Measurements from ENCODE around the gene PIK3R2.
"Not testable (repeated sequence)": the region's sequence is repeated elsewhere in the genome, so short reads cannot be mapped to it uniquely, and the experiment has no call there.

PIK3R2 gene

DNA sequence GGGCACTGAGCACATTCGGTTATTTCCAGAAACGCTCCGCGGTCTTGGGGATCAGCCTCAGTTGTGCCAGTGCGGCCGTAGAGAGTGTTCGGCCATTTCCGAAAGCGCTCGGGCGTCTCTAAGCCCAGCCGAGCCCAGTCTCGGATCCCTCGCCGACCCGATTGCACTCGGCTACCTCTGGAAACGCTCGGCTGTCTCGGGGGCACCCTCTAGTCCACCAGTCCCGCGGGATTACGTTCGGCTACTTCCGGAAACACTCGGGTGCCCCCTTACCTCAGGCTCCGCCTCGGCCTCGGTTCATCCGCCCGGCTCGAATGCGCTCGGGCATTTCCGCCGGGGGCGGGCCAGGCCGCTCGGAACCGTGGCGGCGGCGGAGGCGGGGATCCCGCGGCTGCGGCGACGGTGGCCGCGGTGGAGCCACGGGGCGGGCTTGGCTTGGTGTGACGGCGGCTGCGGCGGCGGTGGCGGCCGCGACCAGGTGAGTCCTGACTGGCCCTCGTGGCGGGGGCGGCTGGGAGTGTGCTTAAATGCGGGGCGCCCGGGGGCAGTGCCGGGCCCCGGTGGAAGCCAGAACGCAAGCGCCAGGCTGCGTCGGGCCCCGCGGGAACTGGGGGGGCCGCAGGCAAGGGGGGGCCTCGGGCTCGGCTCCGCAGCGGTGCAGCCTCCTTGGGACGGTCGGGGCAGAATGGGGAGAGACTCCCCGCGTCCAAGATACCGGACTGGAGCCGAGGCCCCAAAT, at the start of gene PIK3R2:
Gene PIK3R2 (plus strand): TSS at position 347 of the 739 bp plus-strand sequence. CDS start 2,717 bp downstream, outside the sequence.
- intact Hi-C loops (cut with DNase I) = loop anchor here (5.0 kb wide), 2 partner anchors 36 to 146 kb away; partner anchors contain the start of gene ARRDC2
- DNase-seq = peak; percentile 95 to 100 (median 99)

DNA sequence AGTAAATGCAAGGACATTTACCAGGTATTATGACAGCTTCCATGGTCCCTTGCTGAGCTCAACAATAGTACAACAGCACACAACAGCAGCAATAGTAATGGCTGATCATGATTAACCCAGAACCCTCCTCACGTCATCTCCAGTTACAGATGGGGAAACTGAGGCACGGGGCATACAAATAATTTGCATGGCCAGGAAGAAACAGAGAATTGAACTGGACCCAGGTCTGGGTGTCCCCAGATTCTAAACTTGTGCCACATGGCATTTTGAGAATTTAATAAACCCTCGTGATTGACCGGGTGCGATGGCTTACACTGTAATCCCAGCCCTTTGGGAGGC, 48.2 kb upstream of the PIK3R2 start:
- intact Hi-C loops (cut with DNase I) = no loop called here
- DNase-seq = no peak

DNA sequence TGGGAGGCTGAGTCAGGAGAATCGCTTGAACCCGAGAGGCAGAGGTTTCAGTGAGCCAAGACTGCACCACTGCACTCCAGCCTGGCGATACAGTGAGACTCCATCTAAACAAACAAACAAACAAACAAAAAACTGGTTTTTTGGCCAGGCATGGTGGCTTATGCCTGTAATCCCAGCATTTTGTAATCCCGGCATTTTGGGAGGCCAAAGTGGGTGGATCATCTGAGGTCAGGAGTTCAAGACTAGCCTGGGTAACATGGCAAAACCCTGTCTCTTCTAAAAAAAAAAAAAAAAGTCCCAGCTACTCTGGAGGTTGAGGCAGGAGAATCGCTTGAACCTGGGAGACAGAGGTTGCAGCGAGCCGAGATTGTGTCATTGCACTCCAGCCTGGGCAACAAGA, 47.7 kb upstream of the PIK3R2 start:
- intact Hi-C loops (cut with DNase I); DNase-seq: not testable (repeated sequence)

DNA sequence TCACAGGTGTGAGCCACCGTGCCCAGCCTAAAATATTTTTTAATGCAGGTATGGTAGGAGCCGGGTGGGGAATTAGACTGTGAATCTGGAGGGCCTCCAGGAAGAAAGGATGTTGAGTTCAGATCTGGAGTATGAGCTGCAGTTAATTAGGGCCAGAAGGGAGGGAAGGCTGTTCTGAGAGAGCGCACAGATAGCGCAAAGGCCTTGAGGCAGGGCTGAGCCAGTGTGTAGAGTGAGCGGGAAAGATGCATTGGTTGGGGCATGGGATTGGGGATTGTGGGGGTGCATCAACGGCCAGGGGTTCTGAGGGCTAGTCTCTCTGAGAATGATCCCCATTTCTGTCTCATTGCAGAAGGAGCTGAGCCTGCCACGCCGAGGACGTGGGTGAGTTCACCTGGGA, 45.7 kb upstream of the PIK3R2 start:
- no peak for DNase-seq
- intact Hi-C loops (cut with DNase I) = no loop called here

DNA sequence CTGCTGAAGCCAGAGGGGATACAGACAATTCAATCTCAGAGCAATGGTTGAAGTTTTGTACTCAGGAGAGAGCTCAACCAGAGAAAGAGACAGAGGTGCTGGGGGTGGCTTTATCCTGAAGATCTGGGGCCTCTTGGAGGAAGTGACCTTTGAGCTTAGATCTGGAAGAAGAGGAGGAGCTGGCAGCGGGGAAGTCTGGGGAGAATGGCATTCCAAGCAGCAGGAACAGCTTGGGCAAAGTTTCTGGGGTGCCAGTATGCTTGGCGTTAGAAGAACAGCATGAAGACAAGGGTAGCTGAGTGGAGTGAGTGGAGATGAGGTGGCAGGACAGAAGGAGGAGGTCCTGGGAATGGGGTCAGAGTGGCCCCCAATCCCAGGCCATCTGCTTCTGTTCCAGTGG, 44.1 kb upstream of the PIK3R2 start:
- no peak for DNase-seq

DNA sequence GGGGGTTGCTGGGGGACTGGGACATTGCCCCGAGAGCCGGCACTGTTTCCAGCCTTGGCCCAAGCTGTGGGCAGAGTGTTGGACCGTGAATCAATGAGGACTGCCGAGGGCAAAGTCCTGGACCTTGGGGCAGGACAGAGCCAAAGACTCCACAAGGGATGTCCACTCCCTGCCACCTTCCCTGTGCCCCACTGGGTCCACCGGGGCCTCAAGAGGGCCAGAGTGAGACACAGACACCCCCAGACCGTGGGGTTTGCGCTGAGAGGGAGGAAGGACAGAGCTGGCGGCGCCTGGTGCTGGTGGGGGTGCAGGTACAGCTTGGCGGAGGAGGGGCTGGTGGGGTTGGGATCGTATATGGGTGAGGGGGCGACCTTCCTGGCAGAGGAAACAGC, 43.6 kb upstream of the PIK3R2 start:
- DNase-seq = no peak
- intact Hi-C loops (cut with DNase I) = no loop called here

More for the DNA sequence above, 44.1 kb upstream of the PIK3R2 start:
- intact Hi-C loops (cut with DNase I) = no loop called here

DNA sequence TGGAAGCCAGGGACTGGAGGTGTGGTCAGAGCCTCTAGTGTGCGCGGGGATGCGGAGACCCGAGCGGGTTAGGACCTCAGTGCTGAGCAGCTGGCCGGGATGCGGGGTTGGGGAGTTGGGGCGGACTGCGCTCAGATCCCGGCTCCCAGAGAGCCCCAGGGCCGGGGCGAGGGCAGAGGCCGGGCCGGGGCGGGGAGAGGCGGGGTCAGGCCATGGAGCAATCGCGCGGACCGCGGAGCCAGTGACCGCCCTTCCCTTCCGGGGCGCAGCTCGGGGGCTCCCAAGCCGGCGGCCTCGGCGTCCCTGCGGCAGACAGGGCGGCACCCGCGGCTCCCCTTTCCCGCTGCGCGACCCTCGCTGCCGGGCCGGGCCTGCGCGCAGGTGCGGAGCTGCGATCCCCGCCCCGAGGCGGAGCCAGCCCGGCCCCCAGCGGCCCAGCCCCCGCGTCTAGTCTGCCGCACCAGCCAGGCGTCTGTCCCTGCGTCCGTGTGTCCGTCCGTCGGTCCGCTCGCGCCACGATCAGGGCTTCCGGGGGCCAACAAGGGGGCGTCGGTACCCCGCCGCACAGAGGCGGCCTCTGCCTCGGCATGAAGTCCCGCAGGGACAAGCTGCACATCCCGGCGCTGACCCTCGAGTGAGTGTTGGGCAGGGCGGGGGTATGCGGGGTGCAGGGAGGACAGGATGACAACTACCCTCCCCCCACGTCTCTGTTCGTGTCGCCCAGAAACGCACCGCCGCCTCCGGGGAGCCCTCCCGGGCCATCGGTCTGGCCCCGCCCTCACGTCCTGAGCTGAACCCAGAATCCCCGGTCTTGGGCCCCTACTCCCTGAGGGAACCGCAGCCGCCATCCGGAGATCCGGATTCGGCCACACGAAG, 43.0 kb upstream of the PIK3R2 start:
- peak in 37 of 42 donors; percentile 46 to 82 (median 63) for DNase-seq
- intact Hi-C loops (cut with DNase I) = no loop called here

DNA sequence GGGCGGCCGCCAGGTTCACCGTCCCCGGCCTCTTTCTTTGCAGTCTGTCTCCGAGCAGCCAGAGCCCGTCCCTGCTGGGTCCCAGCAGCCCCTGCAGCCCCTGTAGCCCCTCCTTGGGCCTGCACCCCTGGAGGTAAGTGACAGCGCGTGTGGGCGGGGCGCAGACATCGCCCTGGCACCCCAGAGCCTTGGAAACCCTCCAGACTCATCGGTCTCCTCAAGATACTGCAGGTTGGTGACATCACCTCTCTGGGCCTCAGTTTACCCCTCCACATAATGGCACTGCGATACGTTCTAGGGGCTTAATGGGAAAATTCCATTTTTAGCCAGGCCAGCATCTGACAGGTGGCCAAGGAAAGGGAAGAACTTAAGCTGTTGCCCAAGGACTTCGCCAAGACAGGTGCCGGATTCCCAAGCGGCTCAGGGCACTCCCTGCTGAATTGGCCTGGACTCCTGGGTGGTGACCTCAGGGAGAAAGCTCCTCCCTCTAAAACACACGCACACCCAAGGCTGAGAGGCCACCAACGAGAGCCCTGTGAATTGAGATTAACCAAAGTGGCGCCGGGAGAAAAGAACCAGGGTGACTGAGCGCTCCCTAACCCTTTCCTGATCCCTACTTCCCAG, 42.2 kb upstream of the PIK3R2 start:
- intact Hi-C loops (cut with DNase I) = no loop called here
- no peak for DNase-seq

DNA sequence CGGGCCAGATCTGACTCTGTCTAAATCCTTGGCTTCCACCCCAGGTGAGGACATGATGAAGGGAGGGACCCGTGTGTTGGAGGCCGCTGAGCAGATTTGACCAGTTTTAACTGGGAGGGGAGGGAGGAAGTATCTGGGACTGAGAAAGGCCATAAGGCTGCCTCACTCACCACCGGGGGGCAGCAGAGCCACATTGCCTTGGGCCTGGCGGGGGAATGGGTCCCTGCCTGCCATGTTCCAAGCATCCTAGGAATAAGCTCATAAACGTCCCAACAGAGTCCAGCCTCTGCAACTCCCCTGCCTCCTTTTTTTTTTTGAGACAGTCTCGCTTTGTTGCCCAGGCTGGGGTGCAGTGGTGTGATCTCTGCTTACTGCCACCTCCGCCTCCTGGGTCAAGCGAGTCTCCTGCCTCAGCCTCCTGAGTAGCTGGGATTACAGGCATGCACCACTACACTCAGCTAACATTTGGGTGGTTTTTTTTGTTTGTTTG, 39.9 kb upstream of the PIK3R2 start:
- intact Hi-C loops (cut with DNase I) = no loop called here
- peak; percentile 86 to 96 (median 92) for DNase-seq

DNA sequence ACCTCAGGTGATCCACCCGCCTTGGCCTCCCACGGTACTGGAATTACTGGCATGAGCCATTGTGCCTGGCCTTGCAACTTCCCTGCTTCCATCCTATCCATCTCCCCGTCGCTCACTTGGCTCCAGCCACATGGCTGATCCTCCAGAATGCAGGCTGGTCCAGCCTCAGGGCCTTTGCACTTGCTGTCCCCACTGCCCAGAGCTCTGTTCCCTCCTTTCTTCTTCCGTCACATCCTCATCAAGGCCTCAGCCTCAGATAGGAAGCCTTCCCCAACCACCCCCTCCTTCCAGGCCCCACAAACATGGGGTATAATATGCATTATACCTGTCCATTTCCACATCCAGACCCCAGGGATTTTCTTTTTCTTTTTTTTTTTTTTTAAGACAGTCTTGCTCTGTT, 39.1 kb upstream of the PIK3R2 start:
- intact Hi-C loops (cut with DNase I) = no loop called here

DNA sequence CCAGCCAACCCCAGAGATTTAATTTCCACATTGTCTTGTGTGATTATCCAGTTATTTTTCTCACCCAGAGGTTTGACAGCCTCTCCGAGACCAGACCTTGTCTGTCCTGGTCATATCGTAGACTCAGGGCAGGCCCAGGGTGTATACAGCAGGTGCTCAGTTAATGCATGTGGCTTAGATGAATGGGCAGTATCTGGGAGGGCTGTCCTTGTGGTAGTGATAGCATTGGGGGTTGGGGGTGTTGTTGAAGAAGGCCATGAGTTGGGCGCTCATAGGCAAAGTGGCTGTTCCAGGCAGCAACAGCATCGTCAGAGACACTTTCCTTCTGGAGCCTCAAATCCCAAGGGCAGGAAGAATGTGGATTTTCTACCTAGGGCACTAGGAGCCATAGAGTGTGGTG, 38.5 kb upstream of the PIK3R2 start:
- DNase-seq = no peak
- intact Hi-C loops (cut with DNase I) = no loop called here

More for the DNA sequence above, 39.1 kb upstream of the PIK3R2 start:
- no peak for DNase-seq

DNA sequence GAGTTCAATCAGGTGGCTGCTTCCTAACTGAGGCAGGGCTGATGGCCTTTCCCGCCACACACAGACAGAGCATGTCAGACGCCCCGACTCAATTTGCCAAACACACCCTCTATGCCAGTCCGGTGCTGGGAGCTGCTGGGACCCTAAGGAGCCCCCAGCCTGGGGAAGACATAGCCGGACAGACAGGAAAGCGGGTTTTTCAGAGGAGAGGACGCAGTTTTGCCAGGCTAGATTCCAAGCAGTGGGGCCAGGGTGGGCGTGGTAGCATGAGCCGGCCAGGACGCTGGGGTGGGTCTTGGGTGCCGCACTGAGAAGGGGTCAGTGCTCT, 35.6 kb upstream of the PIK3R2 start:
- intact Hi-C loops (cut with DNase I) = loop anchor here (5.0 kb wide), 1 partner anchor 35 kb away; the partner anchor contains the start of gene PIK3R2

DNA sequence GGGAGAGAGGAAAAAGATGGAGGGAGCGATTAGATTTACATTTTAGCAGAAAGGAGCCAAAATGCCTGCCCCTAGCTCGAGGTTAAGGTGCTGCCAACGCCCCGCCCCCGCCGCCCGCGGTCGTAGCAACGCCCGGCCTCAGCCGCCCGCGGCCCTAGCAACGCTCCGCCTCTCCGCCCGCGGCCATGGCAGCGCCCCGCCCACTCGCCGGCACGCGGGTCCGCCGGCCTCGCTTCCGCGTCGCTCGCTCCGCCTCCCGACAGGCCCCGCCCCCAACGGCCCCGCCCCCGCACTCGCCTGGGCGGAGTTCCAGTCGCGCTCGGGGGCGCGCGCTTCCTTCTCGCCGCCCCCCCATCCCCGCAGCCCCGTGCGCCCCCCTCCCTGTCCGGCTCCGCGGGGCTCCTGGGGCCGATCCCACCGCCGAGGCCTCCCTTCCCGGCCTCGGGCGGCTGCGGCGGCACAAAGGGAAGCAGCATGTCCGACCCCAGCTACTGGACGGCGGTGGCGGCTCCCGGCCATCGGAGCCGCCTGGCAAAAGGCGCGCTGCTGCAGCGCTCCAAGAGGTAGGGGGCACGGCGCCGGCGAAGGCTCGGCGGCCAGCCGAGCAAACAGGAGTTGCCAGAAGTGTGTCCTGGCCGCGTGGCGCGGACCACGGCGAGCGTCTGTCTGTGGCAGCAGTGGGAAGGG, 35.1 kb upstream of the PIK3R2 start:
- DNase-seq = peak; percentile 58 to 98 (median 92)
- intact Hi-C loops (cut with DNase I) = loop anchor here (5.0 kb wide), 1 partner anchor 34 kb away; the partner anchor contains the start of gene PIK3R2

More for the DNA sequence above, 35.6 kb upstream of the PIK3R2 start:
- no peak for DNase-seq

DNA sequence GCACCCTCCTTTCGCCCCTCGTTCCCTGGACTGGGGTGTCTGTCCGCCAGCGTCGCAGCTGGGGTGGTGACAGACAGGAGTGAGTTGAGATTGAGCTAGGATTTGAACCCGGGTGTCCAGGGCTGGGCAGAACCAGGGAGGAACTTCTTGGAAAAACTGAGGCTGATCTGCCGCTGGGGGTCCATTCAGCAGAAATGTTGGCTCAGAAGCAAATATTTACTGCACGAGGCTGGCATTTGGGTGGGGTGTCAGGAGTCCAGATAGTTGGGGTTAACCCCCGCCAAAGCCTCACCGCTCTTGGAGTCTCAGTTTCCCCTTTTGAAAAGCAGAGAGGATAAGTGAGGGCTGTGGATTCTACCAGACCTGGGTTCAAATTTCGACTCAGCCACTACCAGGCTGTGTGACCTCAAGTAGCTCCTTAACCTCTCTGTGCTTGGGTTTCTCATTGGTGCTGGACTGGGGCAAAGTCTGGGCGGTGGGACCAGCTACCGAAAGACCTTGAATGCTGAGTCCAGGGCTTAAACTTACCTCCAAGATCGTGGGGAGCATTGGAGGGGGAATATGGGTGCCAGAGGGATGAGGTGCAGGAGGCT, 34.4 kb upstream of the PIK3R2 start:
- intact Hi-C loops (cut with DNase I) = loop anchor here (5.0 kb wide), 1 partner anchor 34 kb away; the partner anchor contains the start of gene PIK3R2
- no peak for DNase-seq

DNA sequence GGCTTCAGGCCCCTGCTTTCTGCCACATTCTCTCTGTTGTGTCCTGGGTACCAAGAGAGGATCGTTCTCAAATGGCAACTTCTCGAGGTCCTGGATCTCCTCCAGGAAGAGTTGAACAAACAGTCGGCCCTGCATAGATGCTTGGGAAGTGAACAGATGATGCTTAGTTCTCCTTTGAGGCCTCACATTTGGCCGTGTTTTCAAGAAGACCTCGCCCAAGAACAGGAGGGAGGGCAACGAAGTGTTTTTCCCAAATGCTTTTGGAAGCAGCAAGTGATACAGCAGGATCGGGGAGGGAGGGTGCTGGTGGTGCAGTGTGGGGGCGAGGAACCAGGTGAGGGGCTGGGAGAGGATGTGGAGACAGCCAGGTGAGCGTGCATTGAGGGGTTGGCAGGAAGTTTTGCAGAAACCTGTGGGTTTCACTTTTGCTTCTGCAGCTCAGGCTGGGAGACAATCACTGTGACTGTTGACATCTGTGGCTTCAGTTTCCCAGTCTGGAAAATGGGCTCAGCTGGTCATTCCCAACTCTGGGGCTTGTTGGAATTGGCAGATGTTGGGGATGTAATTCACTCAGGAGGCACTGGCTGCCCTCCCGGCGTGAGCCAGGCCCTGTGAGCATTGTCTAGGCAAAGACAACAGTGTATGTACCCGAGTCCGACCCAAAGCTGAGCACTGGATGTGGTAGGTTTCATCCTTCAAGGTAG, 33.8 kb upstream of the PIK3R2 start:
- peak in 41 of 42 donors; percentile 49 to 94 (median 81) for DNase-seq
- intact Hi-C loops (cut with DNase I) = loop anchor here (5.0 kb wide), 1 partner anchor 33 kb away; the partner anchor contains the start of gene PIK3R2

DNA sequence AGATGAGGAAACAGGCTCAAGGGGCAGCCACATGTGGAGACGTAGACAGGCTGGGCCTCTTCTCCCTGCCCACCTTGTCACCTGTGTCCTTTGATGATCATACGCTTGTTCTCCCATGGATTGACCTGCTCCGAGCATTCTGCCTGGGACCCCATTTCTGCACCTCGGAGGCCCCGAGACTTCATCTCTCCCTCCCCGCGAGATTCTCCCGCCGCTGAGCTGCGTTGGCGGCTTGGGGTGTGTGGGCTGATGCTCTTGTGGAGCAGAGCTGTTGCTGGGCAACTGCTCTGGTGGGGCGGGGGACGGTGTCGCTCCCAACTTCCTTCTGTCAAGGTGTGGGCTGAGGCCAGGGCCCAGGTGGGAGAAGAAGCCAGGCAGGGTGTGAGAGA, 33.3 kb upstream of the PIK3R2 start:
- intact Hi-C loops (cut with DNase I) = loop anchor here (5.0 kb wide), 1 partner anchor 33 kb away; the partner anchor contains the start of gene PIK3R2
- DNase-seq = peak; percentile 59 to 95 (median 83)

DNA sequence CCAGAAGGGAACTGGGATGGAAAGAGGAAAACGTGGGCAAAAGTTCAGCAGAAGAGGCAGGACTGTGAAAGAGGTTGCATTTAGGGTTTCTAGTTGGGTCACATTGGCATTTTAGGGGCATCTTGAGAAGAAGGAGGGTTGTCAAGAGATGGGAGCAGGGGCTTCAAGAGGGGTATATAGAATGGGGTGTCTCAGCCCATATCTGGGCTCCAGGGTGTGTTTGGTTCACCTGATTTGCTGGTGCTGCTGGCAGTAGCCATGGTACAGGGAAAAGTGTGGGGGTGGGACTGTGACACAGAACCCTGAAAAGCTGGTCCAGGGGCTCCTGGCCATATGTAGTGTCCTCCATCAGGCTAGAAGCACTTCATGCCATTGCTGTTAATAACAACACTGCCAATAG, 32.8 kb upstream of the PIK3R2 start:
- intact Hi-C loops (cut with DNase I) = no loop called here
- DNase-seq = no peak

DNA sequence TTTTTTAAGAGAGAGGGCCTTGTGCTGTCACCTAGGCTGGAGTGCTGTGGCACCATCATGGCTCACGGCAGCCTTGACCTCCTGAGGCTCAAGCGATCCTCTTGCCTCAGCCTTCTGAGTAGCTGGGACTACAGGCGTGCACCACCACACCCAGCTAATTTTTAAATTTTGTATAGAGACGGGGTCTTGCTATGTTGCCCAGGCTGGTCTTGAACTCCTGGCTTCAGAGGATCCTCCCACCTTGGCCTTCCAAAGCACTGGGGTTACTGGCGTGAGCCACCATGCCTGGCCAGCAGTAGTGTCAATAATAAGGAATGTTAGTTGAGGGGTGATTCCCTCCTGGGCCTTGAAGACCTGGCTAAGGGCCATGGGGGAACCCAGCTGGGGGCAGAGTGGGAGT, 31.8 kb upstream of the PIK3R2 start:
- no peak for DNase-seq
- intact Hi-C loops (cut with DNase I) = no loop called here

All from head of caudate nucleus (tissue), 42 donors.